IMR-90 (cell line): ENCODE measurements around the gene TNFRSF13B.

Experiments
- MXI1 ChIP-seq: IDR thresholded peaks from 2 replicates; pipeline ENCODE4 v1.6.1; 2012; ENCODE audit warnings: low read depth, mild to moderate bottlenecking, low read length, moderate library complexity, borderline replicate concordance
- POLR2A ChIP-seq: IDR thresholded peaks from 2 replicates; pipeline ENCODE4 v1.6.1; 2012; ENCODE audit warnings: mild to moderate bottlenecking, low read depth, low read length
- TF ChIP-seq, protein P1 (sequence below): conservative IDR thresholded peaks from 2 replicates; pipeline ENCODE4 v1.5.1; 2012; ENCODE audit warnings: mild to moderate bottlenecking, low read depth, low read length, improper control_type of control experiment
- TF ChIP-seq, protein P2 (sequence below): fragments of 150-350 bp; IDR thresholded peaks from 2 replicates; pipeline ENCODE4 v1.6.1; 2017; ENCODE audit warnings: mild to moderate bottlenecking, antibody characterized with exemption, low read length, low read depth

- no peak for TF ChIP-seq POLR2A
- TF ChIP-seq, protein P1, sequence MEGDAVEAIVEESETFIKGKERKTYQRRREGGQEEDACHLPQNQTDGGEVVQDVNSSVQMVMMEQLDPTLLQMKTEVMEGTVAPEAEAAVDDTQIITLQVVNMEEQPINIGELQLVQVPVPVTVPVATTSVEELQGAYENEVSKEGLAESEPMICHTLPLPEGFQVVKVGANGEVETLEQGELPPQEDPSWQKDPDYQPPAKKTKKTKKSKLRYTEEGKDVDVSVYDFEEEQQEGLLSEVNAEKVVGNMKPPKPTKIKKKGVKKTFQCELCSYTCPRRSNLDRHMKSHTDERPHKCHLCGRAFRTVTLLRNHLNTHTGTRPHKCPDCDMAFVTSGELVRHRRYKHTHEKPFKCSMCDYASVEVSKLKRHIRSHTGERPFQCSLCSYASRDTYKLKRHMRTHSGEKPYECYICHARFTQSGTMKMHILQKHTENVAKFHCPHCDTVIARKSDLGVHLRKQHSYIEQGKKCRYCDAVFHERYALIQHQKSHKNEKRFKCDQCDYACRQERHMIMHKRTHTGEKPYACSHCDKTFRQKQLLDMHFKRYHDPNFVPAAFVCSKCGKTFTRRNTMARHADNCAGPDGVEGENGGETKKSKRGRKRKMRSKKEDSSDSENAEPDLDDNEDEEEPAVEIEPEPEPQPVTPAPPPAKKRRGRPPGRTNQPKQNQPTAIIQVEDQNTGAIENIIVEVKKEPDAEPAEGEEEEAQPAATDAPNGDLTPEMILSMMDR = no peak
- TF ChIP-seq, protein P2, sequence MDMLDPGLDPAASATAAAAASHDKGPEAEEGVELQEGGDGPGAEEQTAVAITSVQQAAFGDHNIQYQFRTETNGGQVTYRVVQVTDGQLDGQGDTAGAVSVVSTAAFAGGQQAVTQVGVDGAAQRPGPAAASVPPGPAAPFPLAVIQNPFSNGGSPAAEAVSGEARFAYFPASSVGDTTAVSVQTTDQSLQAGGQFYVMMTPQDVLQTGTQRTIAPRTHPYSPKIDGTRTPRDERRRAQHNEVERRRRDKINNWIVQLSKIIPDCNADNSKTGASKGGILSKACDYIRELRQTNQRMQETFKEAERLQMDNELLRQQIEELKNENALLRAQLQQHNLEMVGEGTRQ = no peak
- TF ChIP-seq MXI1 = no peak
Measured at GRCh38 chr17:16995930-16996329, 24.0 kb upstream of the TNFRSF13B start.
